GM18951 (cell line): ENCODE data around the gene SLIT3.

Experiments
- POLR2A ChIP-seq: IDR thresholded peaks from 4 replicates; pipeline ENCODE4 v1.6.1; 2011; ENCODE audit warnings: mild to moderate bottlenecking; ENCODE audit not compliant: insufficient read length, insufficient read depth; ENCODE audit errors: extremely low read depth
- in situ Hi-C: fragments of 300-500 bp; cut with MboI; formaldehyde crosslinking; loops from one replicate; pipeline ENCODE4 v1.12.0; 2022; ENCODE audit warnings: low sequenced_read_pairs, mixed read lengths, inconsistent platforms; ENCODE audit not compliant: unreplicated experiment

Gene SLIT3

GRCh38 chr5:168663276-168664004 is 637.5 kb downstream of the SLIT3 start:
- in situ Hi-C loops = no loop called here
- TF ChIP-seq POLR2A = no peak

GRCh38 chr5:168661593-168662485 is 639.1 kb downstream of the SLIT3 start:
- in situ Hi-C loops = no loop called here

GRCh38 chr5:168660691-168661090 is 640.2 kb downstream of the SLIT3 start:
- TF ChIP-seq POLR2A = no peak
- in situ Hi-C loops = no loop called here

More at GRCh38 chr5:168661593-168662485, 639.1 kb downstream of the SLIT3 start:
- no peak for TF ChIP-seq POLR2A

GRCh38 chr5:168659286-168659847 is 641.6 kb downstream of the SLIT3 start:
- in situ Hi-C loops = no loop called here
- TF ChIP-seq POLR2A = no peak

- in situ Hi-C loops = no loop called here
Observed at GRCh38 chr5:168658394-168658793, 642.5 kb downstream of the SLIT3 start.

GRCh38 chr5:168656633-168657032 is 644.3 kb downstream of the SLIT3 start:
- in situ Hi-C loops = no loop called here
- TF ChIP-seq POLR2A = no peak

More at GRCh38 chr5:168658394-168658793, 642.5 kb downstream of the SLIT3 start:
- no peak for TF ChIP-seq POLR2A

GRCh38 chr5:168655316-168655715 is 645.6 kb downstream of the SLIT3 start:
- TF ChIP-seq POLR2A = no peak
- in situ Hi-C loops = no loop called here

GRCh38 chr5:168654211-168654721 is 646.7 kb downstream of the SLIT3 start:
- in situ Hi-C loops = no loop called here

GRCh38 chr5:168653626-168654025 is 647.3 kb downstream of the SLIT3 start:
- in situ Hi-C loops = no loop called here
- no peak for TF ChIP-seq POLR2A

More at GRCh38 chr5:168654211-168654721, 646.7 kb downstream of the SLIT3 start:
- no peak for TF ChIP-seq POLR2A

- in situ Hi-C loops = no loop called here
- no peak for TF ChIP-seq POLR2A
Observed at GRCh38 chr5:168651648-168652047, 649.3 kb downstream of the SLIT3 start.

- in situ Hi-C loops = no loop called here
Observed at GRCh38 chr5:168649306-168649705, 651.6 kb downstream of the SLIT3 start.

GRCh38 chr5:168648576-168648975 is 652.4 kb downstream of the SLIT3 start:
- in situ Hi-C loops = no loop called here
- no peak for TF ChIP-seq POLR2A

More at GRCh38 chr5:168649306-168649705, 651.6 kb downstream of the SLIT3 start:
- TF ChIP-seq POLR2A = no peak

- in situ Hi-C loops = no loop called here
- no peak for TF ChIP-seq POLR2A
Observed at GRCh38 chr5:168648016-168648415, 652.9 kb downstream of the SLIT3 start.
